ENCODE data around the gene SERPINB7. TPM values are rescaled to one million over a fixed set of nuclear protein-coding genes. Genes with fewer than 3 reads are reported as not detected.

Gene SERPINB7
- total RNA-seq, 2 donors from 2014 or later, result 0.71 TPM; not detected in 1

DNA sequence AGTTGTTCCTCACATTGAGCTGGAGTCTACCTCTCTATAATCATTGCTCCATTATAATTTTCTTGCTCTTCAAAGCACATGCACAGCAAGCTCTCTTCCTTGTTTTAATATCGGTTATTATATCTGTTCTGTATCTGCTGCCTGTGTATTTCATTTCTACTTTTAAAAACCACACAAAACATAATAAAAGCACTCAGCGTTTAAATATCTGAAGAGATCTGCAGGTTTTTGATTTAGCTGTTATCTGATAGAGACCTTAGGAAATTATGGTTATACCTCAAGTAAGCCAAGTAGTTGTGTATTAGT, 49.0 kb downstream of the SERPINB7 start:
- DNase-seq (ENCODE audit: low spot score), result no peak
- H3K27me3 ChIP-seq, result no peaks in the 10 kb centered on the region
- H3K27ac ChIP-seq, result no peak overlapping the region
- H3K9me3 ChIP-seq, result no peaks in the 10 kb centered on the region
- no peaks in the 10 kb centered on the region for H3K36me3 ChIP-seq
- no peak overlapping the region for H3K4me3 ChIP-seq
- H3K4me1 ChIP-seq, result no peaks in the 10 kb centered on the region
- TF ChIP-seq, protein P1, sequence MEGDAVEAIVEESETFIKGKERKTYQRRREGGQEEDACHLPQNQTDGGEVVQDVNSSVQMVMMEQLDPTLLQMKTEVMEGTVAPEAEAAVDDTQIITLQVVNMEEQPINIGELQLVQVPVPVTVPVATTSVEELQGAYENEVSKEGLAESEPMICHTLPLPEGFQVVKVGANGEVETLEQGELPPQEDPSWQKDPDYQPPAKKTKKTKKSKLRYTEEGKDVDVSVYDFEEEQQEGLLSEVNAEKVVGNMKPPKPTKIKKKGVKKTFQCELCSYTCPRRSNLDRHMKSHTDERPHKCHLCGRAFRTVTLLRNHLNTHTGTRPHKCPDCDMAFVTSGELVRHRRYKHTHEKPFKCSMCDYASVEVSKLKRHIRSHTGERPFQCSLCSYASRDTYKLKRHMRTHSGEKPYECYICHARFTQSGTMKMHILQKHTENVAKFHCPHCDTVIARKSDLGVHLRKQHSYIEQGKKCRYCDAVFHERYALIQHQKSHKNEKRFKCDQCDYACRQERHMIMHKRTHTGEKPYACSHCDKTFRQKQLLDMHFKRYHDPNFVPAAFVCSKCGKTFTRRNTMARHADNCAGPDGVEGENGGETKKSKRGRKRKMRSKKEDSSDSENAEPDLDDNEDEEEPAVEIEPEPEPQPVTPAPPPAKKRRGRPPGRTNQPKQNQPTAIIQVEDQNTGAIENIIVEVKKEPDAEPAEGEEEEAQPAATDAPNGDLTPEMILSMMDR (IDR thresholded peaks at IDR 0.05), result no peak

DNA sequence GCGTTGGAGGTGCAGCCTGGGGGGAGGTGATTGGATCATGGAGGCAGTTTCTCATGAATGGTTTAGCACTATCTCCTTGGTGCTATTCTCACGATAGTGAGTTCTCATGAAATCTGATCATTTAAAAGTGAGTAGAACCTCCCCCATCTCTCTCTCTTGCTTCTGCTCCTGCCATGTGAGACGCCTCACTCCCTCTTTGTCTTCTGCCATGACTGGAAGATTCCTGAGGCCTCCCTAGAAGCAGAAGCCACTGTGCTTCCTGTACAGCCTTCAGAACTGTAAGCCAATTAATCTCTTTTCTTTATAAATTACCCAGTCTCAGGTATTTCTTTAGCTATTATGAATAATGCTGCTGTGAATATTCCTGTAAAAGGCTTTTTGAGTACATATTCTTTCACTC, 52.9 kb downstream of the SERPINB7 start:
- Histone ChIP-seq H3K4me1 (no peaks in the 10 kb centered on the region), H3K4me3 (no peak overlapping the region), H3K27ac (no peak overlapping the region), H3K36me3 (no peaks in the 10 kb centered on the region), H3K27me3 (no peaks in the 10 kb centered on the region), H3K9me3 (no peaks in the 10 kb centered on the region)
- TF ChIP-seq, protein P1 (IDR thresholded peaks at IDR 0.05), result no peak
- no peak for DNase-seq (ENCODE audit: low spot score)

DNA sequence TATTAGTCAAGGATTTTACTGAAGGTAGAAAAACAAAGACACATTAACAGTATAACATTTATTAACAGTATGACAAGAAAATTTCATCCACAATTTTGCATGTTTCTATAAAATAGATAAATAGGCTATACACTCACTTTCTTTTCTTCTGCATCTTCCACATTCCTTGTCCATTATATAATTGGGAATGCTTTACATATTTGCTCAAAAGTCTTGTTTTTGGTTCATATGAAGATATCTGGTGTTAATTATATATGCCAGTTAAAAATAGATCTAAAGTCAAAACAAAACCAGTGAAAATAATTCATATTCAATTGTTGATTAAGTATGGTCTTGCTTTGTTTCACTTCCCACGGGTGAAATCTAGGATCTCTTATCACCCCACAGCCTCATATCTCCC, 53.4 kb downstream of the SERPINB7 start:
- no peak overlapping the region for H3K27ac ChIP-seq
- no peak for DNase-seq (ENCODE audit: low spot score)
- H3K4me3 ChIP-seq, result no peak overlapping the region
- H3K36me3 ChIP-seq, result no peaks in the 10 kb centered on the region
- no peaks in the 10 kb centered on the region for H3K9me3 ChIP-seq
- TF ChIP-seq, protein P1 (IDR thresholded peaks at IDR 0.05), result no peak
- no peaks in the 10 kb centered on the region for H3K4me1 ChIP-seq
- H3K27me3 ChIP-seq, result no peaks in the 10 kb centered on the region

DNA sequence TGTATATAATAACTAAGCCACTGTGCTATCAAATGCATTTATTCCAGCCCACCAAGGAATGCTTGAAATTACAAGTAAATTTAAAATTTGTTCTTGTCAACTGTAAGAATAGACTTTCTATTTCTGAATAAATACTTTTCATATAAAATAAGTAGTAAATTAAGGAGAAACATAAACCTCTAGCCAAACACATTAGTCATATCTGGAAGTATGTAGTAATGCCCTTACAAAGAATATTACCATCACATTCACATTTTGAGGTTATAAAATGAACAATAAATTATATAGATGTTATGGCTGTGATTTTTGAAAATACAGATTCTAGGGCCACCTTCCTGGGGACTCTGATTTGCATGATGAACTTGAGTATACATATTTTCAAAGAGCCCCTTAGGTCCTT, 54.7 kb downstream of the SERPINB7 start:
- H3K9me3 ChIP-seq, result no peaks in the 10 kb centered on the region
- no peaks in the 10 kb centered on the region for H3K36me3 ChIP-seq
- no peaks in the 10 kb centered on the region for H3K27me3 ChIP-seq
- H3K4me1 ChIP-seq, result no peaks in the 10 kb centered on the region
- no peak overlapping the region for H3K4me3 ChIP-seq
- TF ChIP-seq, protein P1 (IDR thresholded peaks at IDR 0.05), result no peak
- H3K27ac ChIP-seq, result no peak overlapping the region
- DNase-seq (ENCODE audit: low spot score), result no peak

GRCh38 chr18:63831080-63831788, 56.0 kb downstream of the SERPINB7 start:
- TF ChIP-seq, protein P1 (IDR thresholded peaks at IDR 0.05), result no peak
- no peak for DNase-seq (ENCODE audit: low spot score)
- Histone ChIP-seq H3K36me3 (no peaks in the 10 kb centered on the region), H3K27ac (no peak overlapping the region), H3K27me3 (no peaks in the 10 kb centered on the region), H3K9me3 (no peaks in the 10 kb centered on the region), H3K4me1 (no peaks in the 10 kb centered on the region), H3K4me3 (no peak overlapping the region)

GRCh38 chr18:63832470-63832869, 57.3 kb downstream of the SERPINB7 start:
- Histone ChIP-seq H3K9me3 (no peaks in the 10 kb centered on the region), H3K4me3 (no peak overlapping the region), H3K27ac (no peak overlapping the region), H3K36me3 (no peaks in the 10 kb centered on the region), H3K27me3 (no peaks in the 10 kb centered on the region), H3K4me1 (no peaks in the 10 kb centered on the region)
- no peak for DNase-seq (ENCODE audit: low spot score)
- TF ChIP-seq, protein P1 (IDR thresholded peaks at IDR 0.05), result no peak
